SH-SY5Y (cell line): Measurements from ENCODE around the gene FAM216B.

Experiments used
- GATA2 ChIP-seq: IDR thresholded peaks from 2 replicates; pipeline ENCODE4 v1.6.1; 2011; ENCODE audit warnings: mild to moderate bottlenecking, low read depth, low read length
- GATA3 ChIP-seq: IDR thresholded peaks from 2 replicates; pipeline ENCODE4 v1.6.1; 2011; ENCODE audit warnings: low read depth, mild to moderate bottlenecking, low read length, moderate library complexity

GRCh38 chr13:42788601-42789000 is 7.2 kb downstream of the FAM216B start:
- no peak for TF ChIP-seq GATA3
- no peak for TF ChIP-seq GATA2
